Measurements from ENCODE around the gene CBFA2T3.

CBFA2T3 gene

DNA sequence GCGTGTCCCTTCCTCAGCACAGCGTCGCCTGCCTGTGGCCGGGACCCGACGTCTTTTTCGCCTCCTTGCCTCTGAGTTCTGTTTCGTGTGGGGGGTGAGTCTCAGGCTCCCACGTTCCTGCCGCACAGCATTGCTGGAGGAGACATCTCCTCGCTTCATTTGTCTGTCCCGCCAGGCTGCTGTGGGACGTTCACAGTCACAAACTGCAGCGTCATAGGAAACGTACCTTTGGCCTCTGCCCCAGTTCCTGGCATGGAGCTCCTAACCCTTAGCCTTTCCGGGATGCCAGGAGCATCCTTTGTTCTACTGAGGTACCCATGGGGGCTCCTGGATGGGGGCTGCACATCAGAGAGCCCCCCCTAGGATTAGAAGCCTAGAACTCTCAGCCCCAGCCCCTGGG lies 18.2 kb upstream of the CBFA2T3 start:
- DNase-seq, result no peak

DNA sequence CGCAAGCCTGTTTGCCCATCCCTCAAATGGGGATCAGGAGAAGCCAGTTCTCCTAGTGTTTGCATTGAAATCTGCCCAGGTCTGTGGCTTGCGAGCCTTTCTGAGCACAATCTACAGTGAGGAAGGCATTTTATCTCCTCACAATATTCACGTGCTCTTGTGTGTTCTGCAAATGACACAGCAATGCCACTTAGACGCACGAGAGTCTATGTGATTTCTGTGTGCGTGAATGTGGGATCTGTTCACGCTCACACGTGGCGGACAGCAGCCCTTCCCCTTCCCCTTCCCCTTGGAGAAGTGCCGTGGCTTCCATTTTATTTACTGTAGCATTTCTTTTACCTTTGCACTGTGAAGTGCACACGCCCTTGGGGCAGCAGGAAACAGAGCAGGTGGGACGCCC lies 17.7 kb upstream of the CBFA2T3 start:
- DNase-seq, result no peak

GRCh38 chr16:88993946-88994600 lies 17.1 kb upstream of the CBFA2T3 start:
- DNase-seq, result no peak

DNA sequence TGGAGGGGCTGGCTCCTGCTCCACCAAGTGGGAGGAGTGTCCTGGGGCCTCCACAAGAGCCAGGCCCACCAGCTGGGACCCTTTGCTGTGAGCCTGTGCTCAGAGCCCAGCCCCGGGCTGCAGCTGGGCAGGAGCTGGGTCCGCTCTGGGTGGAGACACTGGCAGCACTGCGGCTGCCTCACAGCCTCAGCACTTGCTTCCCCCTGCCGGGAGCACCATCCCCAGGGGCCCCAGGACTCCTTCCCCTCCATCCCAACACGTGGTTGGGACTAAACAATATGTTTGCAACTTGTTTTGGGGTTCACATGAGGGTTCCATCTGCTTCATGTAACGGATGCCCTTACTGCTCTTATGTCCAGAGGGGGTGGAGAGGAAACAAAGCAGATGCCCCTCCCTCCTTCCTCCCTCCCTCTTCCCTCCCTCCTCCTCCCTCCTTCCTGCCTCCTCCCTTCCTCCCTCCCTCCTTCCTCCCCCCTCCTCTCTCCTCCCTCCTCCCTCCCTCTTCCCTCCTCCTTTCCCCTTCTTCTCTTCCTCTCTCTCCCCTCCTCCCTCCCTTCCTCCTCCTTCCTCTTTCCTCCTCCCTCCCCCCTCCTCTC lies 16.3 kb upstream of the CBFA2T3 start:
- DNase-seq, result peak; percentile 83

- no peak for DNase-seq
These were observed 15.6 kb upstream of the CBFA2T3 start for GRCh38 chr16:88992351-88993165.

DNA sequence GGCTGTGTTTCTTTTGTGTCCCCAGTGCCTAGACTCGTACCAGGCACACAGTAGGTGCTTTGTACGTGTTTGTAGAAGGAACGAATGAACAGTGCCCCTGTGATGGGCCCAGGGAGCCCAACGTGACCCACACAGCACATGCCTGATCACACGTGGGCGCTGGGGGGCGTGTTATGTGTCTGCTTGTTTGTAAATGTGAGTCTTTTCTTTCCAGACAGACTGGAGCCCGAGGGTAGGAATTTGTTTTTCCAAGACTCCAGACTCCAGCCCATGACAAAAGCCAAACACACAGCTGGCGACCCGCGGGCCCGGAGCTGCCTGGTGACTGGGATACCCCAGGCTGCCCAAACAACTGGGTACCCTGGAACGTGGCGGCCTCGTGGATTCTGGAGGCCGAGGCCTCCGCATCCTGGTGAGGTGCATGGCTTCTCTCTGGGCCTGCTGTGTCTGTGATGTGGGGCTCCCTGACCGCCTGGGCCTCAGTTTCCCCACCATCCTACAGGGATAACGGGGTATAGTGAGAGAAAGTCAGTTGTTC lies 14.9 kb upstream of the CBFA2T3 start:
- no peak for DNase-seq

GRCh38 chr16:88989852-88990547 lies 13.0 kb upstream of the CBFA2T3 start:
- no peak for DNase-seq

GRCh38 chr16:88988980-88989811 lies 12.2 kb upstream of the CBFA2T3 start:
- no peak for DNase-seq

DNA sequence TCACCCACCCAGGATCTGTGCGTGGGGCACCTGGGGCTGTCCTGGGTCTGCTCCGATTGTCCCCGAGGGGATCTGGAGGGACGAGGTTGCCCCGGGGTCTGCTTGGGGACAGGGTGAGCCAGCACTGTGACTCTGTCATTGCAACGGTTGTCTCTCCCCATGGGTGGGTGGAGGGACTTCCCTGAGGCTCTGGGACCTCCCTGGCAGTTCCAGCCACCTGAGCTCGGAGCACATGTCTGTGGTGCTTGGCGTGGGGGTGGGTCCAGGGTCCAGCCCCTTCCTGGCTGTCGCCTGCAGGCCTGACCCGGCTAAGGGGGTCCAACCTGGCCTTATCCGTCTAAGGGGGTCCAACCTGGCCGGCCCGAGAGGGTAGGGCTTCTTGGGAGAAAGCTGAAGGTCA lies 8.5 kb upstream of the CBFA2T3 start:
- DNase-seq, result no peak

DNA sequence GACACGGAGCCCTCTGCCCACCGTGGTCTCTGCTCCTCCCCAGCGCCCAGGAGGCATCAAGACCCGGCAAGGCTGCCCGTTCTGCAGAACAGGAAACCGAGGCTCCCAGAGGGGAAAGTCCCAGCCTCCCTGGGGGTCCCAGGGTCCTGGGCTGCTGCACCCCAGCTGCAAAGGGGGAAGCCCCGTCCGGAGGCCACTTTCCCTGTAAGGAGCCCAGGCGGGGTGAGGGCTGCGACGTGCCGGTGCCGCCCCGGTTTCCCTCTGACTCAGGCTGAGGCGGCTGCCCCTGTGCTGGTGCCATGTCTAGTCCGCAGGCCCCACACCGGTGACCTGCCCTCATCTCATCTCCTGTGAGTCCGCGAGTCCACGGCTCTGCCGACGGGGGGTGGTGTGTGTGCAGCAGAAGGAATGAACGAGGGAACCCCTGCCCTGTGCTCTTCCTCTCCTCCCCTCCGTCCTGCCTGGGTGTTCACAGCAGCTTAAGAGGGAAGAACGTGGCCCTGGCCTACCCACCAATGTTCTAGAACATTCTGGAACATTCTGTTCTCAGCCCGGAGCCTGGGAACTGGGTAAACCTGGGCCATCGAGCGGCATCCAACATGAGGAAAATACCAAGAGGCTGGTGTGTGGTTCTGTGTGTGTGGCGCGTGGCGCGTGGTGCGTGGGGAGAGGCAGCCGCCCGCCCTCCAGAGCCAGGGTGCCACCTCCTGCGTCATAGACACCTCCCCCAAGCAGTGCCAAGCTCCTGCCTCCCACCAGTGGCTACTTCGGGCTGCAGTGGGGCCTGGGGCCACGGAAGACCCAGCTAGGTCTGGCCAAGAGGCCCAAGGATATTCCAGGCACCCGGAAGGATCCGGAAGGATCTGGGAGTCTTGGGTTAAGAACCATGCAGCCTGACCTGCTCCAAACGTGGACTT lies 7.0 kb upstream of the CBFA2T3 start:
- no peak for DNase-seq

GRCh38 chr16:88983165-88983564 lies 6.2 kb upstream of the CBFA2T3 start:
- DNase-seq, result no peak

- no peak for DNase-seq
These were observed 5.5 kb upstream of the CBFA2T3 start for GRCh38 chr16:88982286-88983084.

GRCh38 chr16:88979353-88980015 lies 2.5 kb upstream of the CBFA2T3 start:
- DNase-seq, result no peak

- DNase-seq, result no peak
These were observed 1.8 kb upstream of the CBFA2T3 start for GRCh38 chr16:88978608-88979346.

- DNase-seq, result no peak
These were observed 1.0 kb upstream of the CBFA2T3 start for GRCh38 chr16:88977812-88978607.

- DNase-seq, result no peak
These were observed 515 bp downstream of the CBFA2T3 start for GRCh38 chr16:88976366-88977017.

DNA sequence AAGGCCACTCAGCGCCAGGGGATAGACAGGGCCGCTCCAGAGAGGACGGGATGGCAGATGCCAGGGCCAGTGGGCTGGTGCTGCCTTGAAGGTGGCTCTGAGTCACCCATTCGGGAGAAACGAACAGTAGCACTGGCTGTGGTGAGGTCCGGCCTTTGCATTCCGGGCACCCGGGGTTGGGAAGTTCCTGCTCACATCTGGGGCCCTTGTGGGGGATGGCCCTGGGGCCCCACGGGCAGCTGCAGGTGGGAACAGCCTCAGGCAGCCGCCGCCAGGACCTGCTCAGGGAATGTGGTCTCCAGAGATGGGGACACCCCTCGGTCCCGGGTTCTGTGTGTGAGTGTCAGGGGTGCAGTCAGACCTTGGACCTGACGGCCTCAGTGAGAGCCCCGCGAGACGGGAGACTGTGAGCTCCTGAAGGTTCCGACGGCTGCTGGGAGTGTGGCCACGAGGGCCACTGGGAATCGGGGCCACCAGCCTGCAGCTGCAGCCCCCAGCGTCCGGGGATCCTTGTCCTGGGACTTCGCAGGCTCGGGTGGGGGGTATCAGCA lies 1.4 kb downstream of the CBFA2T3 start:
- DNase-seq, result no peak

Data from eye (tissue), 1 donor.